ENCODE data around the gene USP6NL. TPM values are rescaled to one million over a fixed set of nuclear protein-coding genes. Genes with fewer than 3 reads are reported as not detected.

Gene USP6NL
- total and polyA plus RNA-seq, 9 of the 15 experiments (the other 6 are each of a cell fraction or from before 2014, with no cell fraction given), result 3.2 to 26.6 (median 19.8) TPM

DNA sequence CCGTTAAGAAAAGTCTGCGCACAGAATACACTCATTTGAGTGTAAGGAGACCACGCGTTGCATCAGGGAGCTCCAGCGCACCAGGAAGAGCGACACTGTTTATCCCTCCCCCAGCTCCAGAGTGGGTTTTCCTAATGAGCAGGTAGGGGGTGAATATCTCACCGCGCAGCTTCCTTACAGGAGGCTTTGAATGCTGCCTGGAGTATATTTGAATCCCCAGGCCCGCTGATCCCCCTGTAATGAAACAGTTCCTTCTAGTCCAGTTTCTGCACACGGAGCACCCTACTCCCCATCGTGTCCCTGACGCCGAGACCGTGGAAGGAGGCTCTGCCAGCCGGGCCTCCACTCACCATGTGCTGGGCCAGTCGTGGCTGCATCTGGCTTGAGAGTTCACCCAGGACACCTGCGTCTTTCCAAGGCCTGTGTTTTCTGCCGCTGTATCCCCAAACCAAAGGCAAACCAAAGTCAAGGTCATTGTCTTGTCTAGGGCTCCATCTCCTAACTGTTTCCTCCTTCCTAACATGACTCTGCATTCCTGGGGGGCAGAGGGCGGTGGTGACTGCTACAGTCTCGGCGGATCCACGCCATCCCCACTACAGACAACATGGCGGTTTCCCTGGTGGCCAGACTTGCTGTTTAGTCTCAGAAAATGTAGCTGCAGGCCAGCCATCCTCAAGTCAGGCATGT, 167.8 kb downstream of the USP6NL start:
- Histone ChIP-seq H3K9me3 (replicated peaks; ENCODE audit: control insufficient read depth, insufficient read depth, low read depth, low read length) (no peaks in the 10 kb centered on the region), H3K79me2 (ENCODE audit: control insufficient read depth, insufficient read depth, low read length) (no peaks in the 10 kb centered on the region), H3K27ac (ENCODE audit: extremely low read depth, low read depth, low read length) (no peak overlapping the region), H3K27me3 (ENCODE audit: control insufficient read depth in 2 of 2, insufficient read depth in 2 of 2, low read length in 2 of 2) (no peaks in the 10 kb centered on the region), H2AFZ (ENCODE audit: low read depth, low read length) (peak overlapping the region; percentile 37), H3K9me1 (ENCODE audit: control insufficient read depth, insufficient read depth, low read length) (no peaks in the 10 kb centered on the region), H3K36me3 (ENCODE audit: control insufficient read depth, insufficient read depth, low read length) (no peaks in the 10 kb centered on the region), H3K4me3 (no peak overlapping the region), H4K20me1 (replicated peaks; ENCODE audit: control insufficient read depth, insufficient read depth, low read length) (no peaks in the 10 kb centered on the region), H3K9ac (ENCODE audit: insufficient read depth in 1 of 2, low read depth in 2 of 2, low read length in 2 of 2) (no peak overlapping the region), H3K4me2 (ENCODE audit: insufficient read depth, low read length) (no peak overlapping the region), H3K4me1 (replicated peaks in 1 of 2; ENCODE audit: control insufficient read depth in 2 of 2, insufficient read depth in 2 of 2, low read length in 2 of 2) (peaks cover 11 to 22% of the 10 kb centered on the region in 2 experiments; a peak in 4 of 5 replicates)
- DNase-seq (ENCODE audit: extremely low read depth in 1 of 4, low spot score in 3 of 4) (peak in 2 of 4 experiments; percentile 25 to 31), FAIRE-seq (peak; percentile 61), ATAC-seq (peak; percentile 28; the same call in 1 of the 3 replicates)
- intact Hi-C loops (cut with micrococcal nuclease) (no loop called here), in situ Hi-C loops (cut with MboI) (no loop called here)
- POLR2A ChIA-PET, result no interaction called here
- CTCF ChIA-PET (ENCODE audit: low intra/inter-chr PET ratio), result no interaction called here
- WGBS (ENCODE audit: insufficient coverage, low coverage, missing lambda C conversion rate), result 61% methylated on average over 21 of the region's 23 CpGs
- no TSS peak for BruUV-seq (replicated peaks)
- TF ChIP-seq JUN (IDR thresholded peaks at IDR 0.05; ENCODE audit: borderline replicate concordance, low read depth, low read length) (no peak), JUN (CRISPR knock-in tag; IDR thresholded peaks at IDR 0.05; ENCODE audit: borderline replicate concordance) (no peak), ZZZ3 (IDR thresholded peaks at IDR 0.05) (no peak), FOXM1 (IDR thresholded peaks at IDR 0.05; ENCODE audit: low read depth) (no peak), FOXM1 (CRISPR knock-in tag; IDR thresholded peaks at IDR 0.05; ENCODE audit: low read depth) (no peak), MAFK (IDR thresholded peaks at IDR 0.05; ENCODE audit: low read length) (no peak), PRPF4 (IDR thresholded peaks at IDR 0.05; ENCODE audit: insufficient read depth, low read depth, low read length, poor library complexity, severe bottlenecking) (no peak), ZNF316 (IDR thresholded peaks at IDR 0.05) (peak; percentile 33; the same call in 1 of the 2 replicates), FOXP1 (CRISPR knock-in tag; IDR thresholded peaks at IDR 0.05) (no peak), ZNF3 (CRISPR knock-in tag; IDR thresholded peaks at IDR 0.05) (no peak), CEBPG (CRISPR knock-in tag; IDR thresholded peaks at IDR 0.05) (no peak), CEBPG (tag; conservative IDR thresholded peaks at IDR 0.05 in 1 of 2, IDR thresholded peaks at IDR 0.05 in 1 of 2) (no peak), PYGO2 (tag; IDR thresholded peaks at IDR 0.05) (no peak), CTCFL (IDR thresholded peaks at IDR 0.05; ENCODE audit: borderline replicate concordance, insufficient read depth, low read depth, low read length, poor library complexity, severe bottlenecking) (no peak), SAFB2 (IDR thresholded peaks at IDR 0.05; ENCODE audit: borderline replicate concordance, low read depth, low read length, severe bottlenecking) (no peak)
- TF ChIP-seq, protein P1, sequence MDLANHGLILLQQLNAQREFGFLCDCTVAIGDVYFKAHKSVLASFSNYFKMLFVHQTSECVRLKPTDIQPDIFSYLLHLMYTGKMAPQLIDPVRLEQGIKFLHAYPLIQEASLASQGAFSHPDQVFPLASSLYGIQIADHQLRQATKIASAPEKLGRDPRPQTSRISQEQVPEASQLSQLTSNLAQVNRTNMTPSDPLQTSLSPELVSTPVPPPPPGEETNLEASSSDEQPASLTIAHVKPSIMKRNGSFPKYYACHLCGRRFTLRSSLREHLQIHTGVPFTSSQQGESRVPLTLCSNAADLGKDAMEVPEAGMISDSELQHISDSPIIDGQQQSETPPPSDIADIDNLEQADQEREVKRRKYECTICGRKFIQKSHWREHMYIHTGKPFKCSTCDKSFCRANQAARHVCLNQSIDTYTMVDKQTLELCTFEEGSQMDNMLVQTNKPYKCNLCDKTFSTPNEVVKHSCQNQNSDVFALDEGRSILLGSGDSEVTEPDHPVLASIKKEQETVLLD (IDR thresholded peaks at IDR 0.05), result no peak
